K562 (cell line): ENCODE results near the gene PIGM. TPM values are rescaled to one million over a fixed set of nuclear protein-coding genes. Genes with fewer than 3 reads are reported as not detected.

Experiments
- ATAC-seq: fragments of 200-7000 bp; cut with Tn5 transposase; 3 replicates; pipeline ENCODE4 v1.9.1; 2020; ENCODE audit warnings: moderate library complexity
- BruUV-seq: library from RNA; stranded (reverse); fragments of 400-500 nt; replicated peaks from 2 replicates; lab custom pipeline; 2021; lab: Mats Ljungman, UMichigan
- CTCF ChIA-PET: fragments of 300-600 bp; formaldehyde crosslinking; extraction: SDS; loops from one replicate; lab custom pipeline; 2021; ENCODE audit warnings: low intra/inter-chr PET ratio; lab: Yijun Ruan, JAX
- POLR2A ChIA-PET: fragments of 300-600, 350-650 bp; sonication (Branson Sonifier 250); formaldehyde crosslinking; extraction: SDS; loops from one replicate; lab custom pipeline; 2021; ENCODE audit warnings: antibody characterized with exemption, inconsistent platforms; lab: Yijun Ruan, JAX
- DNase-seq, 4 experiments: peaks; one replicate each; pipeline versions ENCODE4 v3.0.0 to v3.0.0-alpha.2; 2011 to 2018; ENCODE audit warnings: low spot score in 3 of 4, mixed read lengths in 3 of 4; ENCODE audit errors: extremely low read depth in 1 of 4
- FAIRE-seq: peaks from 2 replicates; lab custom pipeline; 2011; peaks lifted over from hg19 to GRCh38; lab: Jason Lieb, UNC
- H2AFZ ChIP-seq: 2 replicates; pipeline ENCODE4 v1.6.0; 2011; ENCODE audit warnings: low read depth, low read length, control low read depth, inconsistent platforms
- H3K27ac ChIP-seq: fragments of 200-600 bp; 3 replicates; pipeline ENCODE4 v1.8.0; 2011; ENCODE audit warnings: low read depth, mild to moderate bottlenecking, control low read depth, inconsistent platforms, low read length, moderate library complexity, mixed read lengths; ENCODE audit errors: extremely low read depth
- H3K27me3 ChIP-seq, 2 experiments: fragments of 300-600 bp in 1 of 2; 2 replicates in 1 of 2; 3 replicates in 1 of 2; pipeline versions ENCODE4 v1.6.0 to v1.8.0; 2011; ENCODE audit warnings: inconsistent platforms in 2 of 2, low read length in 2 of 2, mild to moderate bottlenecking in 1 of 2, mixed read lengths in 1 of 2, moderate library complexity in 1 of 2; ENCODE audit not compliant: control insufficient read depth in 2 of 2, insufficient read depth in 2 of 2
- H3K36me3 ChIP-seq: fragments of 300-600 bp; 3 replicates; pipeline ENCODE4 v1.8.0; 2011; ENCODE audit warnings: mild to moderate bottlenecking, low read length, inconsistent platforms; ENCODE audit not compliant: control insufficient read depth, insufficient read depth
- H3K4me1 ChIP-seq, 2 experiments: fragments of 200-600 bp in 1 of 2; replicated peaks in 1 of 2; 2 replicates in 1 of 2; 3 replicates in 1 of 2; pipeline versions ENCODE4 v1.5.1 to v1.8.0; 2011; ENCODE audit warnings: inconsistent platforms in 2 of 2, low read length in 2 of 2, mild to moderate bottlenecking in 1 of 2, mixed read lengths in 1 of 2, moderate library complexity in 1 of 2; ENCODE audit not compliant: control insufficient read depth in 2 of 2, insufficient read depth in 2 of 2
- H3K4me2 ChIP-seq: 2 replicates; pipeline ENCODE4 v1.6.1; 2011; ENCODE audit warnings: low read length, control low read depth, inconsistent platforms, mixed read lengths; ENCODE audit not compliant: insufficient read depth
- H3K4me3 ChIP-seq: fragments of 200-600 bp; sonication (generic), shearing (Covaris generic); 2 replicates; pipeline ENCODE4 v1.5.1; 2016; ENCODE audit warnings: control low read depth, inconsistent platforms
- H3K79me2 ChIP-seq: fragments of 200-600 bp; 3 replicates; pipeline ENCODE4 v1.8.0; 2011; ENCODE audit warnings: low read length, inconsistent platforms; ENCODE audit not compliant: control insufficient read depth, insufficient read depth
- H3K9ac ChIP-seq, 2 experiments: 2 replicates each; pipeline versions ENCODE4 v1.6.0 to v1.6.1; 2011; ENCODE audit warnings: low read depth in 2 of 2, low read length in 2 of 2, control low read depth in 1 of 2, inconsistent platforms in 1 of 2, mild to moderate bottlenecking in 1 of 2, mixed read lengths in 1 of 2; ENCODE audit not compliant: insufficient read depth in 1 of 2
- H3K9me1 ChIP-seq: one replicate; pipeline ENCODE4 v1.6.0; 2011; ENCODE audit warnings: inconsistent platforms, mild to moderate bottlenecking, low read length, moderate library complexity; ENCODE audit not compliant: control insufficient read depth, insufficient read depth
- H3K9me3 ChIP-seq: replicated peaks from 2 replicates; pipeline ENCODE4 v1.5.1; 2011; ENCODE audit warnings: low read depth, low read length, inconsistent platforms; ENCODE audit not compliant: control insufficient read depth, insufficient read depth
- H4K20me1 ChIP-seq: replicated peaks from 2 replicates; pipeline ENCODE4 v1.6.1; 2011; ENCODE audit warnings: low read length, inconsistent platforms, mixed read lengths; ENCODE audit not compliant: control insufficient read depth, insufficient read depth
- CCNT2 ChIP-seq: IDR thresholded peaks from 2 replicates; pipeline ENCODE4 v1.6.1; 2011; ENCODE audit warnings: borderline replicate concordance, low read depth, mild to moderate bottlenecking, moderate library complexity, mixed read lengths, low read length; ENCODE audit not compliant: insufficient read length; ENCODE audit errors: extremely low read depth
- CTBP1 ChIP-seq: fragments of 450-650 bp; IDR thresholded peaks from 2 replicates; pipeline ENCODE4 v1.6.1; 2016; ENCODE audit warnings: borderline replicate concordance
- EGR1 ChIP-seq: fragments of 450-650 bp; conservative IDR thresholded peaks from 2 replicates; pipeline ENCODE4 v1.6.1; 2017; ENCODE audit warnings: mild to moderate bottlenecking
- ESRRB ChIP-seq: fragments of 250-450 bp; sonication (Bioruptor Pico); IDR thresholded peaks from 2 replicates; pipeline ENCODE4 v1.5.0; 2020; ENCODE audit warnings: mild to moderate bottlenecking, moderate library complexity, borderline replicate concordance
- MIER1 ChIP-seq: fragments of 450-650 bp; IDR thresholded peaks from 2 replicates; pipeline ENCODE4 v1.6.1; 2016; ENCODE audit warnings: antibody characterized with exemption, mild to moderate bottlenecking, low read depth
- MTA2 ChIP-seq: fragments of 450-650 bp; IDR thresholded peaks from 2 replicates; pipeline ENCODE4 v1.6.1; 2016; ENCODE audit warnings: low read depth
- POLR3G ChIP-seq: IDR thresholded peaks from 2 replicates; pipeline ENCODE4 v1.6.1; 2011; ENCODE audit not compliant: insufficient read length, insufficient replicate concordance; ENCODE audit errors: extremely low read depth
- PTRF ChIP-seq: fragments of 450-650 bp; IDR thresholded peaks from 2 replicates; pipeline ENCODE4 v1.6.1; 2016; ENCODE audit warnings: mild to moderate bottlenecking, missing genetic modification characterization, missing compliant biosample characterization
- RREB1 ChIP-seq: fragments of 250-450 bp; sonication (Bioruptor Pico); IDR thresholded peaks from 2 replicates; pipeline ENCODE4 v1.4.0; 2020
- SLC30A9 ChIP-seq: fragments of 250-450 bp; sonication (Bioruptor Pico); IDR thresholded peaks from 2 replicates; pipeline ENCODE4 v1.8.0; 2022; ENCODE audit warnings: mild to moderate bottlenecking, moderate library complexity
- SMARCA5 ChIP-seq: fragments of 450-650 bp; IDR thresholded peaks from 2 replicates; pipeline ENCODE4 v1.6.1; 2016
- SMARCC2 ChIP-seq: fragments of 450-650 bp; IDR thresholded peaks from 2 replicates; pipeline ENCODE4 v1.6.1; 2017; ENCODE audit warnings: antibody characterized with exemption, moderate library complexity, mild to moderate bottlenecking, low read depth
- SRSF1 ChIP-seq: fragments of 200-400 bp; formaldehyde crosslinking; IDR thresholded peaks from 2 replicates; pipeline ENCODE4 v1.6.1; 2017; ENCODE audit warnings: mild to moderate bottlenecking, low read depth, low read length, moderate library complexity
- VEZF1 ChIP-seq: fragments of 200-800 bp; sonication (Bioruptor generic); IDR thresholded peaks from 2 replicates; pipeline ENCODE4 v1.6.1; 2017; ENCODE audit warnings: missing genetic modification characterization, missing compliant biosample characterization
- ZBTB2 ChIP-seq: fragments of 450-650 bp; IDR thresholded peaks from 2 replicates; pipeline ENCODE4 v1.6.1; 2016; ENCODE audit warnings: antibody characterized with exemption
- ZNF121 ChIP-seq: sonication (generic); formaldehyde crosslinking; conservative IDR thresholded peaks from 2 replicates; pipeline ENCODE4 v1.8.0; 2022; ENCODE audit warnings: missing genetic modification reagents
- WGBS: fragments of 100-300 bp; shearing (Covaris generic); methylation state at CpG from one replicate; pipeline ENCODE4 v1.1.6; 2016; ENCODE audit warnings: low coverage, mixed read lengths; ENCODE audit not compliant: insufficient coverage; ENCODE audit errors: missing lambda C conversion rate; 5-methylcytosine and 5-hydroxymethylcytosine counted together
- in situ Hi-C: fragments of 300-500 bp; cut with MboI; formaldehyde crosslinking; loops from 4 replicates; pipeline ENCODE4 v1.15.0; 2018; ENCODE audit warnings: inconsistent platforms, mixed read lengths
- intact Hi-C: fragments of 100-400 bp; cut with micrococcal nuclease; formaldehyde crosslinking; loops from 2 replicates; pipeline ENCODE4 v1.14.2; 2022
- polyA plus RNA-seq, 8 experiments: library from polyadenylated mRNA; depleted of rRNA in 4 of 8; stranded (reverse) in 5 of 8; unstranded in 3 of 8; fragments of >200 nt; fragmentation: Nextera tagmentation in 2 of 8; fragmentation: Illumina TruSeq in 1 of 8; extraction: Ambion mirVana in 2 of 8; extraction: Trizol in 1 of 8; gene quantifications; 2 replicates each; pipeline versions ENCODE4 v1.2.1 to v1.2.3, GENCODE V29; 2011 to 2014; ENCODE audit warnings: inconsistent platforms in 1 of 8, missing spikeins in 1 of 8
- total RNA-seq, 7 experiments: library from RNA; depleted of rRNA in 6 of 7; stranded (reverse); fragments of >200 nt in 6 of 7; fragmentation: Illumina TruSeq in 2 of 7; extraction: Trizol in 2 of 7; gene quantifications; 2 replicates each; pipeline versions ENCODE4 v1.2.1 to v1.2.3, GENCODE V29; 2011 to 2021; ENCODE audit warnings: low replicate concordance in 1 of 7

The PIGM gene
- total and polyA plus RNA-seq, 9 of the 15 experiments (the other 6 are each of a cell fraction or from before 2014, with no cell fraction given) = 2.6 to 6.7 (median 4.3) TPM

- Histone ChIP-seq H3K4me2 (no peak overlapping the region), H3K9me3 (no peaks in the 10 kb centered on the region), H3K27ac (no peak overlapping the region), H3K4me1 (no peaks in the 10 kb centered on the region), H3K9me1 (no peaks in the 10 kb centered on the region), H3K27me3 (peaks cover 0 to 2% of the 10 kb centered on the region in 2 experiments; a peak in 2 of 5 replicates), H3K79me2 (no peaks in the 10 kb centered on the region), H3K36me3 (no peaks in the 10 kb centered on the region), H3K9ac (no peak overlapping the region), H3K4me3 (no peak overlapping the region), H2AFZ (no peak overlapping the region), H4K20me1 (no peaks in the 10 kb centered on the region)
- no TSS peak for BruUV-seq
- POLR2A ChIA-PET = interaction anchor here (0.6 to 1.6 kb wide), 2 partner anchors 26 to 168 kb away, joined by 3 read pairs; no protein-coding TSS in a partner anchor
- no peak for DNase-seq
- 0% methylated on average over 2 of the region's 2 CpGs for WGBS
- in situ Hi-C loops = loop anchor here (5.0 kb wide), 2 partner anchors 72 to 212 kb away; no protein-coding TSS in a partner anchor
- no peak for FAIRE-seq
- intact Hi-C loops = loop anchor here (5.0 kb wide), 1 partner anchor 228 kb away; the partner anchor contains the start of gene DUSP23
- no peak for ATAC-seq
- CTCF ChIA-PET = no interaction called here
- TF ChIP-seq MTA2 = no peak
- no peak for TF ChIP-seq SMARCA5
- no peak for TF ChIP-seq SRSF1
- no peak for TF ChIP-seq VEZF1 (CRISPR knock-in tag)
- TF ChIP-seq ZNF121 (CRISPR knock-in tag) = no peak
- TF ChIP-seq SLC30A9 (CRISPR knock-in tag) = no peak
- TF ChIP-seq SMARCC2 = no peak
- no peak for TF ChIP-seq CTBP1
- TF ChIP-seq MIER1 = no peak
- TF ChIP-seq EGR1 = no peak
- no peak for TF ChIP-seq CCNT2
- TF ChIP-seq RREB1 (CRISPR knock-in tag) = no peak
- no peak for TF ChIP-seq ESRRB (CRISPR knock-in tag)
- TF ChIP-seq ZBTB2 = no peak
- no peak for TF ChIP-seq PTRF (tag)
- no peak for TF ChIP-seq POLR3G
Measured at GRCh38 chr1:160009801-160010200, 22.0 kb downstream of the PIGM start.
